H9 (cell line): Measurements from ENCODE around the gene CDK5R1. TPM values are rescaled to one million over a fixed set of nuclear protein-coding genes. Genes with fewer than 3 reads are reported as not detected.

Source experiments
- DNase-seq: peaks from one replicate; pipeline ENCODE4 v3.0.0-alpha.2; 2017
- H2AFZ ChIP-seq: one replicate; pipeline ENCODE4 v1.6.1; 2013; ENCODE audit warnings: mild to moderate bottlenecking, low read length, control low read depth, moderate library complexity
- H2AK5ac ChIP-seq: 2 replicates; pipeline ENCODE4 v1.6.1; 2013; ENCODE audit warnings: low read length, control low read depth, mixed read lengths; ENCODE audit not compliant: insufficient read length
- H2BK120ac ChIP-seq: one replicate; pipeline ENCODE4 v1.6.1; 2013; ENCODE audit warnings: low read depth, mild to moderate bottlenecking, low read length, control low read depth, inconsistent platforms; ENCODE audit not compliant: poor library complexity, severe bottlenecking
- H2BK12ac ChIP-seq: 2 replicates; pipeline ENCODE4 v1.6.1; 2013; ENCODE audit warnings: low read length, control low read depth, mixed read lengths, low read depth; ENCODE audit not compliant: insufficient read length
- H2BK15ac ChIP-seq: 2 replicates; pipeline ENCODE4 v1.6.1; 2013; ENCODE audit warnings: low read depth, low read length, control low read depth
- H2BK20ac ChIP-seq: one replicate; pipeline ENCODE4 v1.6.1; 2013; ENCODE audit warnings: low read depth, mild to moderate bottlenecking, low read length, control low read depth, inconsistent platforms; ENCODE audit not compliant: poor library complexity, severe bottlenecking
- H2BK5ac ChIP-seq: 2 replicates; pipeline ENCODE4 v1.6.1; 2013; ENCODE audit warnings: low read length, control low read depth, mixed read lengths; ENCODE audit not compliant: insufficient read length
- H3K14ac ChIP-seq: 2 replicates; pipeline ENCODE4 v1.6.1; 2013; ENCODE audit warnings: low read length, control low read depth; ENCODE audit not compliant: insufficient read depth
- H3K18ac ChIP-seq: 2 replicates; pipeline ENCODE4 v1.6.1; 2013; ENCODE audit warnings: low read depth, mild to moderate bottlenecking, mixed read lengths, low read length, control low read depth; ENCODE audit not compliant: insufficient read length
- H3K23ac ChIP-seq: 2 replicates; pipeline ENCODE4 v1.6.1; 2013; ENCODE audit warnings: low read length, control low read depth, mixed read lengths, low read depth; ENCODE audit not compliant: insufficient read length
- H3K23me2 ChIP-seq: 2 replicates; pipeline ENCODE4 v1.6.1; 2013; ENCODE audit warnings: low read depth, mild to moderate bottlenecking, mixed read lengths, low read length, control low read depth; ENCODE audit not compliant: insufficient read length, poor library complexity, severe bottlenecking
- H3K27ac ChIP-seq: 2 replicates; pipeline ENCODE4 v1.5.1; 2013; ENCODE audit warnings: low read length, control low read depth, mixed read lengths, low read depth; ENCODE audit not compliant: insufficient read length
- H3K27me3 ChIP-seq: 2 replicates; pipeline ENCODE4 v1.6.1; 2013; ENCODE audit warnings: low read length, control low read depth, inconsistent platforms; ENCODE audit not compliant: insufficient read depth
- H3K4ac ChIP-seq: 2 replicates; pipeline ENCODE4 v1.6.1; 2013; ENCODE audit warnings: low read depth, mild to moderate bottlenecking, control low read depth, inconsistent platforms, low read length, moderate library complexity
- H3K4me1 ChIP-seq: 2 replicates; pipeline ENCODE4 v1.6.1; 2013; ENCODE audit warnings: low read length, control low read depth, inconsistent platforms; ENCODE audit not compliant: insufficient read depth
- H3K4me2 ChIP-seq: 2 replicates; pipeline ENCODE4 v1.6.1; 2013; ENCODE audit warnings: low read length, control low read depth, mixed read lengths; ENCODE audit not compliant: insufficient read length, insufficient read depth
- H3K56ac ChIP-seq: 2 replicates; pipeline ENCODE4 v1.6.1; 2013; ENCODE audit warnings: low read depth, mild to moderate bottlenecking, mixed read lengths, low read length, control low read depth; ENCODE audit not compliant: insufficient read length
- H3K79me1 ChIP-seq: 2 replicates; pipeline ENCODE4 v1.6.1; 2013; ENCODE audit warnings: low read depth, mild to moderate bottlenecking, moderate library complexity, low read length, control low read depth, inconsistent platforms; ENCODE audit not compliant: insufficient read depth, poor library complexity, severe bottlenecking
- H3K79me2 ChIP-seq: 2 replicates; pipeline ENCODE4 v1.6.1; 2013; ENCODE audit warnings: low read length, control low read depth, inconsistent platforms; ENCODE audit not compliant: insufficient read depth
- H3K9ac ChIP-seq: 2 replicates; pipeline ENCODE4 v1.6.1; 2013; ENCODE audit warnings: low read length, control low read depth, mixed read lengths; ENCODE audit not compliant: insufficient read length; ENCODE audit errors: extremely low read depth
- H3K9me3 ChIP-seq: one replicate; pipeline ENCODE4 v1.6.1; 2013; ENCODE audit warnings: low read depth, low read length, inconsistent platforms; ENCODE audit not compliant: control insufficient read depth
- H3T11ph ChIP-seq: one replicate; pipeline ENCODE4 v1.6.1; 2013; ENCODE audit warnings: mild to moderate bottlenecking, low read length, control low read depth, inconsistent platforms
- H4K20me1 ChIP-seq: one replicate; pipeline ENCODE4 v1.6.1; 2013; ENCODE audit not compliant: control insufficient read depth, insufficient read length, insufficient read depth
- H4K5ac ChIP-seq: 2 replicates; pipeline ENCODE4 v1.6.1; 2013; ENCODE audit warnings: low read depth, mild to moderate bottlenecking, mixed read lengths, low read length, control low read depth; ENCODE audit not compliant: insufficient read length
- H4K8ac ChIP-seq: replicated peaks from 2 replicates; pipeline ENCODE4 v1.6.1; 2013; ENCODE audit warnings: low read length, control low read depth, mixed read lengths, low read depth; ENCODE audit not compliant: insufficient read length
- H4K91ac ChIP-seq: 2 replicates; pipeline ENCODE4 v1.6.1; 2013; ENCODE audit warnings: low read depth, mild to moderate bottlenecking, moderate library complexity, mixed read lengths, low read length, control low read depth; ENCODE audit not compliant: insufficient read length
- H3K27ac Mint-ChIP-seq, 3 experiments: 2 replicates in 2 of 3; 3 replicates in 1 of 3; pipeline ENCODE4 v1.8.0; 2020 to 2021; ENCODE audit warnings: mixed read lengths in 3 of 3, mild to moderate bottlenecking in 1 of 3, moderate library complexity in 1 of 3
- H3K27me3 Mint-ChIP-seq: 2 replicates; pipeline ENCODE4 v1.8.0; 2021; ENCODE audit warnings: low read depth, mild to moderate bottlenecking, moderate library complexity, mixed read lengths
- H3K36me3 Mint-ChIP-seq, 3 experiments: 2 replicates in 2 of 3; 3 replicates in 1 of 3; pipeline ENCODE4 v1.8.0; 2020 to 2021; ENCODE audit warnings: low read depth in 3 of 3, mixed read lengths in 3 of 3; ENCODE audit not compliant: insufficient read depth in 1 of 3
- H3K4me1 Mint-ChIP-seq, 2 experiments: 2 replicates each; pipeline ENCODE4 v1.8.0; 2020; ENCODE audit warnings: mixed read lengths in 2 of 2
- H3K4me3 Mint-ChIP-seq, 2 experiments: 2 replicates in 1 of 2; 3 replicates in 1 of 2; pipeline ENCODE4 v1.8.0; 2020 to 2021; ENCODE audit warnings: mild to moderate bottlenecking in 2 of 2, mixed read lengths in 2 of 2, moderate library complexity in 1 of 2
- H3K9me3 Mint-ChIP-seq, 2 experiments: 2 replicates in 1 of 2; 3 replicates in 1 of 2; pipeline ENCODE4 v1.8.0; 2020; ENCODE audit warnings: mild to moderate bottlenecking in 2 of 2, mixed read lengths in 2 of 2, moderate library complexity in 1 of 2
- WGBS: extraction: QIAGEN DNeasy Blood & Tissue Kit; methylation state at CpG from one replicate; pipeline ENCODE4 v1.1.7; 2013; ENCODE audit warnings: missing lambda C conversion rate, low lambda C conversion rate, mixed read lengths; ENCODE audit not compliant: insufficient read length; ENCODE audit errors: extremely low coverage; 5-methylcytosine and 5-hydroxymethylcytosine counted together
- total RNA-seq: library from RNA; stranded (reverse); gene quantifications from 2 replicates; pipeline ENCODE4 v1.2.1, GENCODE V29; 2021
- TF ChIP-seq, protein P1 (sequence below): fragments of 200-600 bp; sonication (generic); conservative IDR thresholded peaks from 3 replicates; pipeline ENCODE4 v1.8.0; 2021; ENCODE audit warnings: antibody characterized with exemption, mild to moderate bottlenecking

The CDK5R1 gene
- total RNA-seq, 1 experiment from 2014 or later = 11.4 TPM

DNA sequence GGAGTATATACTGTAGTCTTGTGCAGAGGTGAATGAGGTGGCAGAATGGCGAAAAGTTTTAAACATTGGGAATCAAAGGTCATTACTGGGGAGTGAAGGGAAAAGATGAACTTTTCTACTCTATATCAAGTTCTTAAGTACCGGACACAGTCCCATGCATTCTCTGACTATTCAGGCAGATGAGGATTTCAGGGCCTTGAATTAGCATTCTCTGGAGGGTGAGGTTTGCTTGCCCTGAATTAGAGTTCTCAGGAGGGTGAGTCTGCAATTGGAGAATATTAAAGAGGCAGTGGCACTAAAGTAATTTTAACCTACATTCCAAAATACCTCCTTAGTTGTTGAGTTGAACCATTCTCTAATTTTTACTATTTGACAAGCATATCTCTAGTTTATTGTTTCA lies 33.4 kb upstream of the CDK5R1 start:
- H3K9me3 Mint-ChIP-seq = no peaks in the 10 kb centered on the region
- H3K36me3 Mint-ChIP-seq = peaks cover 59 to 91% (median 84%) of the 10 kb centered on the region in 3 experiments; a peak in 6 of 7 replicates
- no peaks in the 10 kb centered on the region for H3K27me3 ChIP-seq

More for the DNA sequence above, 33.4 kb upstream of the CDK5R1 start:
- no peak overlapping the region for H3K4ac ChIP-seq
- H3K79me1 ChIP-seq = peaks cover 11% of the 10 kb centered on the region
- no peak overlapping the region for H4K5ac ChIP-seq
- H3K23me2 ChIP-seq = no peaks in the 10 kb centered on the region
- no peak overlapping the region for H2BK5ac ChIP-seq
- WGBS = no CpG with 5 or more reads among the region's 2 CpGs
- H3K4me1 ChIP-seq = no peaks in the 10 kb centered on the region
- TF ChIP-seq, protein P1, sequence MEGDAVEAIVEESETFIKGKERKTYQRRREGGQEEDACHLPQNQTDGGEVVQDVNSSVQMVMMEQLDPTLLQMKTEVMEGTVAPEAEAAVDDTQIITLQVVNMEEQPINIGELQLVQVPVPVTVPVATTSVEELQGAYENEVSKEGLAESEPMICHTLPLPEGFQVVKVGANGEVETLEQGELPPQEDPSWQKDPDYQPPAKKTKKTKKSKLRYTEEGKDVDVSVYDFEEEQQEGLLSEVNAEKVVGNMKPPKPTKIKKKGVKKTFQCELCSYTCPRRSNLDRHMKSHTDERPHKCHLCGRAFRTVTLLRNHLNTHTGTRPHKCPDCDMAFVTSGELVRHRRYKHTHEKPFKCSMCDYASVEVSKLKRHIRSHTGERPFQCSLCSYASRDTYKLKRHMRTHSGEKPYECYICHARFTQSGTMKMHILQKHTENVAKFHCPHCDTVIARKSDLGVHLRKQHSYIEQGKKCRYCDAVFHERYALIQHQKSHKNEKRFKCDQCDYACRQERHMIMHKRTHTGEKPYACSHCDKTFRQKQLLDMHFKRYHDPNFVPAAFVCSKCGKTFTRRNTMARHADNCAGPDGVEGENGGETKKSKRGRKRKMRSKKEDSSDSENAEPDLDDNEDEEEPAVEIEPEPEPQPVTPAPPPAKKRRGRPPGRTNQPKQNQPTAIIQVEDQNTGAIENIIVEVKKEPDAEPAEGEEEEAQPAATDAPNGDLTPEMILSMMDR = no peak
- no peak overlapping the region for H2BK120ac ChIP-seq
- H3K4me2 ChIP-seq = no peak overlapping the region
- no peak overlapping the region for H3K23ac ChIP-seq
- H3K4me1 Mint-ChIP-seq = no peaks in the 10 kb centered on the region
- no peak overlapping the region for H3K27ac Mint-ChIP-seq
- no peak overlapping the region for H2BK15ac ChIP-seq
- H3K4me3 Mint-ChIP-seq = no peak overlapping the region
- H3T11ph ChIP-seq = no peak overlapping the region
- H3K9ac ChIP-seq = no peak overlapping the region
- no peaks in the 10 kb centered on the region for H4K20me1 ChIP-seq
- no peaks in the 10 kb centered on the region for H3K9me3 ChIP-seq
- DNase-seq = no peak
- H2BK12ac ChIP-seq = no peak overlapping the region
- no peak overlapping the region for H4K8ac ChIP-seq
- no peak overlapping the region for H3K56ac ChIP-seq
- no peak overlapping the region for H3K18ac ChIP-seq
- H3K27ac ChIP-seq = no peak overlapping the region
- no peak overlapping the region for H2AK5ac ChIP-seq
- H2AFZ ChIP-seq = no peak overlapping the region
- no peak overlapping the region for H4K91ac ChIP-seq
- H3K14ac ChIP-seq = no peak overlapping the region
- no peaks in the 10 kb centered on the region for H3K27me3 Mint-ChIP-seq
- peaks cover under 1% of the 10 kb centered on the region; the same call in 1 of the 2 replicates for H3K79me2 ChIP-seq
- no peak overlapping the region for H2BK20ac ChIP-seq
